Suprapubic skin (tissue), 4 donors: ENCODE results near the gene SESN2. TPM values are rescaled to one million over a fixed set of nuclear protein-coding genes. Genes with fewer than 3 reads are reported as not detected.

Experiments used
- DNase-seq, 2 donors: peaks; one replicate each; pipeline ENCODE4 v3.0.0-alpha.2; 2019; ENCODE audit warnings: low spot score in 2 of 2
- H3K27ac ChIP-seq: fragments of 200-600 bp; sonication (generic); one replicate; pipeline ENCODE4 v1.5.1; 2019
- H3K27me3 ChIP-seq: fragments of 200-600 bp; sonication (generic); one replicate; pipeline ENCODE4 v1.5.1; 2019
- H3K36me3 ChIP-seq: fragments of 200-600 bp; sonication (generic); one replicate; pipeline ENCODE4 v1.5.1; 2019
- H3K4me1 ChIP-seq: fragments of 200-600 bp; sonication (generic); one replicate; pipeline ENCODE4 v1.5.1; 2019
- H3K4me3 ChIP-seq: fragments of 200-600 bp; sonication (generic); one replicate; pipeline ENCODE4 v1.5.1; 2019; ENCODE audit warnings: mild to moderate bottlenecking
- H3K9me3 ChIP-seq: fragments of 200-600 bp; sonication (generic); one replicate; pipeline ENCODE4 v1.5.1; 2019
- CTCF ChIP-seq, 2 donors: fragments of 200-600 bp in 1 of 2; fragments of 450-650 bp in 1 of 2; sonication (generic) in 1 of 2; IDR thresholded peaks; one replicate each; pipeline ENCODE4 v1.5.1; 2016 to 2019; ENCODE audit warnings: antibody characterized with exemption in 2 of 2, mild to moderate bottlenecking in 1 of 2, moderate library complexity in 1 of 2
- EP300 ChIP-seq: sonication (generic); formaldehyde crosslinking; IDR thresholded peaks from one replicate; pipeline ENCODE4 v1.6.1; 2017; ENCODE audit warnings: antibody characterized with exemption
- POLR2A ChIP-seq, 2 donors: fragments of 450-650 bp; IDR thresholded peaks; one replicate each; pipeline ENCODE4 v1.6.1; 2017; ENCODE audit warnings: antibody characterized with exemption in 2 of 2, mild to moderate bottlenecking in 2 of 2, moderate library complexity in 2 of 2
- POLR2AphosphoS5 ChIP-seq, 3 donors: sonication (generic); formaldehyde crosslinking; IDR thresholded peaks; one replicate each; pipeline ENCODE4 v1.6.1; 2017; ENCODE audit warnings: antibody characterized with exemption in 3 of 3
- WGBS: methylation state at CpG from one replicate; pipeline ENCODE4 v1.1.5; 2018; 5-methylcytosine and 5-hydroxymethylcytosine counted together
- total RNA-seq, 4 donors: library from RNA; depleted of rRNA; stranded (reverse); fragments of >200 nt; gene quantifications; one replicate each; pipeline ENCODE4 v1.1.0, GENCODE V29; 2016

Gene SESN2, protein sequence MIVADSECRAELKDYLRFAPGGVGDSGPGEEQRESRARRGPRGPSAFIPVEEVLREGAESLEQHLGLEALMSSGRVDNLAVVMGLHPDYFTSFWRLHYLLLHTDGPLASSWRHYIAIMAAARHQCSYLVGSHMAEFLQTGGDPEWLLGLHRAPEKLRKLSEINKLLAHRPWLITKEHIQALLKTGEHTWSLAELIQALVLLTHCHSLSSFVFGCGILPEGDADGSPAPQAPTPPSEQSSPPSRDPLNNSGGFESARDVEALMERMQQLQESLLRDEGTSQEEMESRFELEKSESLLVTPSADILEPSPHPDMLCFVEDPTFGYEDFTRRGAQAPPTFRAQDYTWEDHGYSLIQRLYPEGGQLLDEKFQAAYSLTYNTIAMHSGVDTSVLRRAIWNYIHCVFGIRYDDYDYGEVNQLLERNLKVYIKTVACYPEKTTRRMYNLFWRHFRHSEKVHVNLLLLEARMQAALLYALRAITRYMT
- total RNA-seq = 10 to 100 TPM in 1 of 4 donors, 1 to 10 TPM in 3; 7.4 to 12.1 (median 7.5) TPM

GRCh38 chr1:28259252-28259933 lies at the start of gene SESN2:
SESN2 (plus strand) TSS chr1:28259518; CDS start chr1:28259848, 330 bp downstream.
- TF ChIP-seq EP300 (no peak), POLR2A (IDR thresholded peaks at IDR 0.05) (peak; percentile 82 to 96), POLR2AphosphoS5 (IDR thresholded peaks at IDR 0.05) (peak; percentile 48 to 79 (median 60))
- Histone ChIP-seq H3K27me3 (no peaks in the 10 kb centered on the region), H3K4me1 (peaks cover 22% of the 10 kb centered on the region), H3K36me3 (no peaks in the 10 kb centered on the region), H3K27ac (peak within 1 kb of the TSS; percentile 83), H3K9me3 (no peaks in the 10 kb centered on the region), H3K4me3 (peak within 1 kb of the TSS; percentile 90)
- under 1% methylated on average over 23 of the region's 76 CpGs for WGBS
- DNase-seq = peak; percentile 100

GRCh38 chr1:28209700-28210099 lies 49.6 kb upstream of the SESN2 start:
- no peak for DNase-seq
- 78% methylated on average over 1 of the region's 1 CpG for WGBS
- H3K36me3 ChIP-seq = peaks cover 79% of the 10 kb centered on the region
- TF ChIP-seq CTCF (IDR thresholded peaks at IDR 0.05) (no peak), EP300 (no peak)
- H3K27ac ChIP-seq = no peak overlapping the region
- H3K9me3 ChIP-seq = no peaks in the 10 kb centered on the region
- no peaks in the 10 kb centered on the region for H3K4me1 ChIP-seq
- H3K4me3 ChIP-seq = no peak overlapping the region
- H3K27me3 ChIP-seq = no peaks in the 10 kb centered on the region

- no peak for DNase-seq
- 47% methylated on average over 2 of the region's 2 CpGs for WGBS
- Histone ChIP-seq H3K9me3 (no peaks in the 10 kb centered on the region), H3K27ac (no peak overlapping the region), H3K36me3 (peaks cover 52% of the 10 kb centered on the region), H3K27me3 (no peaks in the 10 kb centered on the region), H3K4me3 (no peak overlapping the region), H3K4me1 (no peaks in the 10 kb centered on the region)
- TF ChIP-seq CTCF (IDR thresholded peaks at IDR 0.05) (no peak), POLR2AphosphoS5 (IDR thresholded peaks at IDR 0.05) (no peak), POLR2A (IDR thresholded peaks at IDR 0.05) (no peak), EP300 (no peak)
Measured at GRCh38 chr1:28213315-28213714, 46.0 kb upstream of the SESN2 start.

DNA sequence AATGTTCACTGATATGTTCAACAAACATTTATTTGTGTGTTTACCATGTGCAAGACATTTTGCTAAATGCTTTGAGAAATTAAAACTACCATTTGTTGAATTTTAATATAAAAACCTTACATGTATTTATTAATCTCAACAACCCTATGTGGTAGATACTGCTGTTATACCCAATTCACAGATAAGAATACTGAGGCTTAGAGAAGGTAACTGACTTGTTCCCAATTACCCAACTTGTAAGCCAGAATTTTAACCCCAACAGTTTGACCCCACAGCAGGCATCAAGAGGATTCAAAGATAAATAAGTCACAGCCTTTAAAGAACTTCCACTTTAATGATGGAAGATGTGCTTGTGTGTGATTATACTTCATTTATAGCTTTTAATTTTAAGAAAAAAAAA lies 30.2 kb upstream of the SESN2 start:
- no peak overlapping the region for H3K27ac ChIP-seq
- no peaks in the 10 kb centered on the region for H3K27me3 ChIP-seq
- no peak for TF ChIP-seq POLR2A (IDR thresholded peaks at IDR 0.05)
- DNase-seq = no peak
- H3K9me3 ChIP-seq = no peaks in the 10 kb centered on the region
- peaks cover 28% of the 10 kb centered on the region for H3K4me1 ChIP-seq
- H3K36me3 ChIP-seq = peaks cover 52% of the 10 kb centered on the region
- no peak overlapping the region for H3K4me3 ChIP-seq

DNA sequence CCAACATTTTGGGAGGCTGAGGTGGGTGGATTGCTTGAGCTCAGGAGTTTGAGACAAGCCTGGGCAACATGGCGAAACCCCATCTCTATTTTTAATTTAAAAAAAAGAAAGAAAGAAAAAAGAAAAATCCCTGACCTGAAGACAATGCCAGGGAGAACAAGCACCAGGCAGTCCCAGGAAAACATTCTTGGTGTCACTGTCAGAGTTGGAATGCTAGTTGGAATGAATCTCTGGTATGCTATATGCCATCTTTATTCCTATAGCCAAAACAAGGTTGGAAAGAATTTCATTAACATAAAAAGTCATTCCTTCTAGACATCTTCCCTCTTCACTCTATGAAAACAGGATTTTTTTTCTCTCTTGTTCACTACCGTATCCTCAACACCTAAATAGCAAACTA lies 29.3 kb upstream of the SESN2 start:
- Histone ChIP-seq H3K36me3 (peaks cover 42% of the 10 kb centered on the region), H3K9me3 (no peaks in the 10 kb centered on the region), H3K27ac (no peak overlapping the region), H3K4me3 (no peak overlapping the region), H3K27me3 (no peaks in the 10 kb centered on the region), H3K4me1 (peaks cover 29% of the 10 kb centered on the region)
- DNase-seq = no peak
- no peak for TF ChIP-seq CTCF (IDR thresholded peaks at IDR 0.05)
- TF ChIP-seq POLR2AphosphoS5 (IDR thresholded peaks at IDR 0.05) = no peak
- no peak for TF ChIP-seq POLR2A (IDR thresholded peaks at IDR 0.05)
- TF ChIP-seq EP300 = no peak
- WGBS = 80% methylated on average over 2 of the region's 2 CpGs
